K562 (cell line): ENCODE measurements around the gene TAF7L. TPM values are rescaled to one million over a fixed set of nuclear protein-coding genes. Genes with fewer than 3 reads are reported as not detected.

Experiments
- CBX8 ChIP-seq: fragments of 200-600 bp; sonication (generic); IDR thresholded peaks from 2 replicates; pipeline ENCODE4 v1.6.1; 2012; ENCODE audit warnings: borderline replicate concordance, mixed run types, low read depth, mild to moderate bottlenecking, moderate library complexity, mixed read lengths, low read length, control low read depth, inconsistent platforms; ENCODE audit not compliant: poor library complexity, severe bottlenecking; ENCODE audit errors: extremely low read depth
- CEBPZ ChIP-seq: fragments of 150-350 bp; IDR thresholded peaks from 2 replicates; pipeline ENCODE4 v1.6.1; 2014; ENCODE audit warnings: low read depth, mild to moderate bottlenecking, low read length, borderline replicate concordance
- GABPA ChIP-seq: fragments of 200-800 bp; sonication (Bioruptor generic); conservative IDR thresholded peaks from 2 replicates; pipeline ENCODE4 v1.6.1; 2016; ENCODE audit warnings: low read depth, missing genetic modification characterization, missing compliant biosample characterization
- HNRNPH1 ChIP-seq: fragments of 200-400 bp; formaldehyde crosslinking; optimal IDR thresholded peaks from 2 replicates; pipeline ENCODE3; 2017; ENCODE audit warnings: low read depth, mild to moderate bottlenecking, low read length, moderate library complexity
- PURB ChIP-seq: sonication (generic); formaldehyde crosslinking; IDR thresholded peaks from 2 replicates; pipeline ENCODE4 v1.9.0; 2021; ENCODE audit warnings: low read depth, mild to moderate bottlenecking, missing genetic modification reagents
- ZNF121 ChIP-seq: sonication (generic); formaldehyde crosslinking; conservative IDR thresholded peaks from 2 replicates; pipeline ENCODE4 v1.8.0; 2022; ENCODE audit warnings: missing genetic modification reagents
- ZNF609 ChIP-seq: sonication (generic); formaldehyde crosslinking; IDR thresholded peaks from 2 replicates; pipeline ENCODE4 v1.8.1; 2023; ENCODE audit warnings: missing genetic modification reagents, mild to moderate bottlenecking, borderline replicate concordance
- polyA plus RNA-seq, 8 experiments: library from polyadenylated mRNA; depleted of rRNA in 4 of 8; stranded (reverse) in 5 of 8; unstranded in 3 of 8; fragments of >200 nt; fragmentation: Nextera tagmentation in 2 of 8; fragmentation: Illumina TruSeq in 1 of 8; extraction: Ambion mirVana in 2 of 8; extraction: Trizol in 1 of 8; gene quantifications; 2 replicates each; pipeline versions ENCODE4 v1.2.1 to v1.2.3, GENCODE V29; 2011 to 2014; ENCODE audit warnings: inconsistent platforms in 1 of 8, missing spikeins in 1 of 8
- total RNA-seq, 7 experiments: library from RNA; depleted of rRNA in 6 of 7; stranded (reverse); fragments of >200 nt in 6 of 7; fragmentation: Illumina TruSeq in 2 of 7; extraction: Trizol in 2 of 7; gene quantifications; 2 replicates each; pipeline versions ENCODE4 v1.2.1 to v1.2.3, GENCODE V29; 2011 to 2021; ENCODE audit warnings: low replicate concordance in 1 of 7

TAF7L gene
- total and polyA plus RNA-seq, 9 of the 15 experiments (the other 6 are each of a cell fraction or from before 2014, with no cell fraction given): 0.07 TPM; not detected in 6

GRCh38 chrX:101265869-101266428 is 25.2 kb downstream of the TAF7L start (continued):
- no peak for TF ChIP-seq CEBPZ
- no peak for TF ChIP-seq PURB (CRISPR knock-in tag)
- TF ChIP-seq ZNF609 (CRISPR knock-in tag): no peak
- TF ChIP-seq HNRNPH1: no peak
- TF ChIP-seq ZNF121 (CRISPR knock-in tag): no peak
- TF ChIP-seq GABPA: no peak
- TF ChIP-seq CBX8: no peak
